Measurements from ENCODE around the gene TBC1D5.
"Not testable (repeated sequence)": the region's sequence is repeated elsewhere in the genome, so short reads cannot be mapped to it uniquely, and the experiment has no call there.

TBC1D5 gene

GRCh38 chr3:17733768-17734167 is 8.7 kb downstream of the TBC1D5 start:
- H3K9ac ChIP-seq (ENCODE audit: low read length), result no peak overlapping the region
- H3K9me3 ChIP-seq (ENCODE audit: control insufficient read depth, low read depth, low read length), result no peaks in the 10 kb centered on the region
- no peak overlapping the region for H3K4me3 ChIP-seq (ENCODE audit: low read length)
- H3K27me3 ChIP-seq (ENCODE audit: control insufficient read depth, insufficient read depth, low read length), result no peaks in the 10 kb centered on the region
- no peak overlapping the region for H3K27ac ChIP-seq (ENCODE audit: low read length)
- H3K36me3 ChIP-seq (ENCODE audit: control insufficient read depth, low read depth, low read length), result no peaks in the 10 kb centered on the region
- no peaks in the 10 kb centered on the region for H3K4me1 ChIP-seq (ENCODE audit: control insufficient read depth, low read depth, low read length)

GRCh38 chr3:17733215-17733614 is 9.2 kb downstream of the TBC1D5 start:
- no peaks in the 10 kb centered on the region for H3K27me3 ChIP-seq (ENCODE audit: control insufficient read depth, insufficient read depth, low read length)
- H3K4me1 ChIP-seq (ENCODE audit: control insufficient read depth, low read depth, low read length), result no peaks in the 10 kb centered on the region
- H3K36me3 ChIP-seq (ENCODE audit: control insufficient read depth, low read depth, low read length), result no peaks in the 10 kb centered on the region
- H3K27ac ChIP-seq (ENCODE audit: low read length), result no peak overlapping the region
- no peak overlapping the region for H3K9ac ChIP-seq (ENCODE audit: low read length)
- no peak overlapping the region for H3K4me3 ChIP-seq (ENCODE audit: low read length)
- no peaks in the 10 kb centered on the region for H3K9me3 ChIP-seq (ENCODE audit: control insufficient read depth, low read depth, low read length)

- Histone ChIP-seq H3K9ac (ENCODE audit: low read length) (no peak overlapping the region), H3K27ac (ENCODE audit: low read length) (no peak overlapping the region), H3K9me3 (ENCODE audit: control insufficient read depth, low read depth, low read length) (no peaks in the 10 kb centered on the region), H3K27me3 (ENCODE audit: control insufficient read depth, insufficient read depth, low read length) (no peaks in the 10 kb centered on the region), H3K4me1 (ENCODE audit: control insufficient read depth, low read depth, low read length) (no peaks in the 10 kb centered on the region), H3K36me3 (ENCODE audit: control insufficient read depth, low read depth, low read length) (no peaks in the 10 kb centered on the region), H3K4me3 (ENCODE audit: low read length) (no peak overlapping the region)
These were observed 12.0 kb downstream of the TBC1D5 start for GRCh38 chr3:17730318-17730967.

GRCh38 chr3:17726313-17726712 is 16.1 kb downstream of the TBC1D5 start:
- Histone ChIP-seq H3K36me3 (ENCODE audit: control insufficient read depth, low read depth, low read length) (no peaks in the 10 kb centered on the region), H3K9me3 (ENCODE audit: control insufficient read depth, low read depth, low read length) (no peaks in the 10 kb centered on the region), H3K27me3 (ENCODE audit: control insufficient read depth, insufficient read depth, low read length) (no peaks in the 10 kb centered on the region), H3K4me3 (ENCODE audit: low read length) (no peak overlapping the region), H3K4me1 (ENCODE audit: control insufficient read depth, low read depth, low read length) (no peaks in the 10 kb centered on the region), H3K27ac (ENCODE audit: low read length) (no peak overlapping the region), H3K9ac (ENCODE audit: low read length) (no peak overlapping the region)

- not testable (repeated sequence) for H3K4me1 ChIP-seq (ENCODE audit: control insufficient read depth, low read depth, low read length); H3K27me3 ChIP-seq (ENCODE audit: control insufficient read depth, insufficient read depth, low read length); H3K9ac ChIP-seq (ENCODE audit: low read length); H3K4me3 ChIP-seq (ENCODE audit: low read length); H3K9me3 ChIP-seq (ENCODE audit: control insufficient read depth, low read depth, low read length); H3K27ac ChIP-seq (ENCODE audit: low read length); H3K36me3 ChIP-seq (ENCODE audit: control insufficient read depth, low read depth, low read length)
These were observed 16.6 kb downstream of the TBC1D5 start for GRCh38 chr3:17725844-17726243.

- Histone ChIP-seq H3K4me3 (ENCODE audit: low read length) (no peak overlapping the region), H3K9ac (ENCODE audit: low read length) (no peak overlapping the region), H3K27ac (ENCODE audit: low read length) (no peak overlapping the region), H3K4me1 (ENCODE audit: control insufficient read depth, low read depth, low read length) (no peaks in the 10 kb centered on the region), H3K9me3 (ENCODE audit: control insufficient read depth, low read depth, low read length) (no peaks in the 10 kb centered on the region), H3K27me3 (ENCODE audit: control insufficient read depth, insufficient read depth, low read length) (no peaks in the 10 kb centered on the region), H3K36me3 (ENCODE audit: control insufficient read depth, low read depth, low read length) (no peaks in the 10 kb centered on the region)
These were observed 17.5 kb downstream of the TBC1D5 start for GRCh38 chr3:17724948-17725347.

- no peak overlapping the region for H3K4me3 ChIP-seq (ENCODE audit: low read length)
- H3K9me3 ChIP-seq (ENCODE audit: control insufficient read depth, low read depth, low read length), result no peaks in the 10 kb centered on the region
- H3K9ac ChIP-seq (ENCODE audit: low read length), result no peak overlapping the region
- H3K36me3 ChIP-seq (ENCODE audit: control insufficient read depth, low read depth, low read length), result no peaks in the 10 kb centered on the region
- H3K27ac ChIP-seq (ENCODE audit: low read length), result no peak overlapping the region
- no peaks in the 10 kb centered on the region for H3K4me1 ChIP-seq (ENCODE audit: control insufficient read depth, low read depth, low read length)
- H3K27me3 ChIP-seq (ENCODE audit: control insufficient read depth, insufficient read depth, low read length), result no peaks in the 10 kb centered on the region
These were observed 18.3 kb downstream of the TBC1D5 start for GRCh38 chr3:17724122-17724521.

GRCh38 chr3:17717411-17717810 is 25.0 kb downstream of the TBC1D5 start:
- Histone ChIP-seq H3K9ac (ENCODE audit: low read length) (no peak overlapping the region), H3K9me3 (ENCODE audit: control insufficient read depth, low read depth, low read length) (peaks cover 11% of the 10 kb centered on the region), H3K27ac (ENCODE audit: low read length) (no peak overlapping the region), H3K4me3 (ENCODE audit: low read length) (no peak overlapping the region), H3K4me1 (ENCODE audit: control insufficient read depth, low read depth, low read length) (no peaks in the 10 kb centered on the region), H3K36me3 (ENCODE audit: control insufficient read depth, low read depth, low read length) (no peaks in the 10 kb centered on the region), H3K27me3 (ENCODE audit: control insufficient read depth, insufficient read depth, low read length) (no peaks in the 10 kb centered on the region)

GRCh38 chr3:17714473-17714872 is 28.0 kb downstream of the TBC1D5 start:
- H3K27ac ChIP-seq (ENCODE audit: low read length), result no peak overlapping the region
- no peak overlapping the region for H3K4me3 ChIP-seq (ENCODE audit: low read length)
- H3K9ac ChIP-seq (ENCODE audit: low read length), result no peak overlapping the region
- peaks cover 11% of the 10 kb centered on the region for H3K9me3 ChIP-seq (ENCODE audit: control insufficient read depth, low read depth, low read length)
- H3K27me3 ChIP-seq (ENCODE audit: control insufficient read depth, insufficient read depth, low read length), result no peaks in the 10 kb centered on the region
- H3K36me3 ChIP-seq (ENCODE audit: control insufficient read depth, low read depth, low read length), result no peaks in the 10 kb centered on the region
- H3K4me1 ChIP-seq (ENCODE audit: control insufficient read depth, low read depth, low read length), result no peaks in the 10 kb centered on the region

- Histone ChIP-seq H3K27ac (ENCODE audit: low read length) (no peak overlapping the region), H3K4me3 (ENCODE audit: low read length) (no peak overlapping the region), H3K9ac (ENCODE audit: low read length) (no peak overlapping the region), H3K27me3 (ENCODE audit: control insufficient read depth, insufficient read depth, low read length) (no peaks in the 10 kb centered on the region), H3K9me3 (ENCODE audit: control insufficient read depth, low read depth, low read length) (peaks cover 4% of the 10 kb centered on the region), H3K36me3 (ENCODE audit: control insufficient read depth, low read depth, low read length) (no peaks in the 10 kb centered on the region), H3K4me1 (ENCODE audit: control insufficient read depth, low read depth, low read length) (no peaks in the 10 kb centered on the region)
These were observed 33.1 kb downstream of the TBC1D5 start for GRCh38 chr3:17709236-17709810.

- Histone ChIP-seq H3K27me3 (ENCODE audit: control insufficient read depth, insufficient read depth, low read length) (no peaks in the 10 kb centered on the region), H3K27ac (ENCODE audit: low read length) (no peak overlapping the region), H3K9me3 (ENCODE audit: control insufficient read depth, low read depth, low read length) (no peaks in the 10 kb centered on the region), H3K4me3 (ENCODE audit: low read length) (no peak overlapping the region), H3K4me1 (ENCODE audit: control insufficient read depth, low read depth, low read length) (no peaks in the 10 kb centered on the region), H3K9ac (ENCODE audit: low read length) (no peak overlapping the region), H3K36me3 (ENCODE audit: control insufficient read depth, low read depth, low read length) (no peaks in the 10 kb centered on the region)
These were observed 34.5 kb downstream of the TBC1D5 start for GRCh38 chr3:17707813-17708543.

GRCh38 chr3:17705991-17706390 is 36.4 kb downstream of the TBC1D5 start:
- H3K4me3 ChIP-seq (ENCODE audit: low read length); H3K36me3 ChIP-seq (ENCODE audit: control insufficient read depth, low read depth, low read length); H3K4me1 ChIP-seq (ENCODE audit: control insufficient read depth, low read depth, low read length); H3K9ac ChIP-seq (ENCODE audit: low read length); H3K9me3 ChIP-seq (ENCODE audit: control insufficient read depth, low read depth, low read length); H3K27ac ChIP-seq (ENCODE audit: low read length); H3K27me3 ChIP-seq (ENCODE audit: control insufficient read depth, insufficient read depth, low read length): not testable (repeated sequence)
